Astrocyte (in vitro differentiated cells and primary cell): ENCODE results near the gene VWA1.

Source experiments
- CTCF ChIP-seq: IDR thresholded peaks from 2 replicates; pipeline ENCODE4 v1.5.1; 2011; ENCODE audit warnings: low read depth, mild to moderate bottlenecking, inconsistent platforms, low read length, moderate library complexity; ENCODE audit not compliant: insufficient read depth
- EZH2 ChIP-seq: IDR thresholded peaks from 2 replicates; pipeline ENCODE4 v1.6.1; 2012; ENCODE audit warnings: mild to moderate bottlenecking, low read length, inconsistent platforms; ENCODE audit not compliant: insufficient read depth

- TF ChIP-seq CTCF (no peak), EZH2 (no peak)
Measured at GRCh38 chr1:1429671-1430073, 5.8 kb upstream of the VWA1 start.
